Hepatocyte (in vitro differentiated cells): ENCODE data around the gene MUC5AC. TPM values are rescaled to one million over a fixed set of nuclear protein-coding genes. Genes with fewer than 3 reads are reported as not detected.

Source experiments
- DNase-seq: peaks from one replicate; pipeline ENCODE4 v3.0.0-alpha.2; 2016; ENCODE audit warnings: low spot score
- H2AFZ ChIP-seq: fragments of 200-600 bp; sonication (generic); 2 replicates; pipeline ENCODE4 v1.6.0; 2016; ENCODE audit warnings: antibody characterized with exemption, mild to moderate bottlenecking
- H3K27ac ChIP-seq: fragments of 200-600 bp; sonication (generic); 2 replicates; pipeline ENCODE4 v1.5.1; 2016; ENCODE audit warnings: mild to moderate bottlenecking
- H3K27me3 ChIP-seq: fragments of 200-600 bp; sonication (generic); 2 replicates; pipeline ENCODE4 v1.6.1; 2016
- H3K36me3 ChIP-seq: fragments of 200-600 bp; sonication (generic); replicated peaks from 2 replicates; pipeline ENCODE4 v1.5.1; 2016; ENCODE audit warnings: low read depth; ENCODE audit not compliant: insufficient read depth
- H3K4me1 ChIP-seq: fragments of 200-600 bp; sonication (generic); 2 replicates; pipeline ENCODE4 v1.5.1; 2016; ENCODE audit warnings: mild to moderate bottlenecking, moderate library complexity; ENCODE audit not compliant: insufficient read depth
- H3K4me2 ChIP-seq: fragments of 200-600 bp; sonication (generic); 2 replicates; pipeline ENCODE4 v1.6.0; 2016
- H3K4me3 ChIP-seq: fragments of 200-600 bp; sonication (generic); 2 replicates; pipeline ENCODE4 v1.5.1; 2016; ENCODE audit warnings: mild to moderate bottlenecking
- H3K79me2 ChIP-seq: fragments of 200-600 bp; sonication (generic); 2 replicates; pipeline ENCODE4 v1.6.0; 2017; ENCODE audit warnings: mild to moderate bottlenecking
- H3K9me2 ChIP-seq: fragments of 200-600 bp; sonication (generic); replicated peaks from 2 replicates; pipeline ENCODE4 v1.6.0; 2017; ENCODE audit warnings: mild to moderate bottlenecking; ENCODE audit not compliant: insufficient read depth
- H3K9me3 ChIP-seq: fragments of 200-600 bp; sonication (generic); 2 replicates; pipeline ENCODE4 v1.5.1; 2016; ENCODE audit warnings: low read depth, mild to moderate bottlenecking
- H4K20me1 ChIP-seq: fragments of 200-600 bp; sonication (generic); 2 replicates; pipeline ENCODE4 v1.6.0; 2016; ENCODE audit warnings: mild to moderate bottlenecking; ENCODE audit not compliant: insufficient read depth, poor library complexity, severe bottlenecking
- EZH2 ChIP-seq: fragments of 200-600 bp; sonication (generic); IDR thresholded peaks from 2 replicates; pipeline ENCODE4 v1.6.1; 2016; ENCODE audit warnings: antibody characterized with exemption, mild to moderate bottlenecking, borderline replicate concordance
- EZH2phosphoT487 ChIP-seq: fragments of 200-600 bp; sonication (generic); IDR thresholded peaks from one replicate; pipeline ENCODE4 v1.6.1; 2018; ENCODE audit warnings: antibody characterized with exemption, mild to moderate bottlenecking, low read depth, moderate library complexity; ENCODE audit not compliant: unreplicated experiment, severe bottlenecking
- WGBS: methylation state at CpG from one replicate; pipeline ENCODE4 v1.1.6; 2016; ENCODE audit warnings: low lambda C conversion rate; ENCODE audit errors: missing lambda C conversion rate; 5-methylcytosine and 5-hydroxymethylcytosine counted together
- polyA plus RNA-seq: library from polyadenylated mRNA; unstranded; fragments of >200 nt; fragmentation: Nextera tagmentation; extraction: Ambion mirVana; gene quantifications from 2 replicates; pipeline ENCODE4 v1.2.1, GENCODE V29; 2016
- total RNA-seq: library from RNA; depleted of rRNA; stranded (reverse); fragments of >200 nt; gene quantifications from 2 replicates; pipeline ENCODE4 v1.2.3, GENCODE V29; 2014
- TF ChIP-seq, protein P1 (sequence below): fragments of 200-600 bp; sonication (generic); IDR thresholded peaks from 2 replicates; pipeline ENCODE4 v1.5.1; 2016; ENCODE audit warnings: antibody characterized with exemption, mild to moderate bottlenecking; ENCODE audit not compliant: poor library complexity

MUC5AC gene
- total and polyA plus RNA-seq, 2 experiments from 2014 or later, result 0.07 to 0.08 TPM

DNA sequence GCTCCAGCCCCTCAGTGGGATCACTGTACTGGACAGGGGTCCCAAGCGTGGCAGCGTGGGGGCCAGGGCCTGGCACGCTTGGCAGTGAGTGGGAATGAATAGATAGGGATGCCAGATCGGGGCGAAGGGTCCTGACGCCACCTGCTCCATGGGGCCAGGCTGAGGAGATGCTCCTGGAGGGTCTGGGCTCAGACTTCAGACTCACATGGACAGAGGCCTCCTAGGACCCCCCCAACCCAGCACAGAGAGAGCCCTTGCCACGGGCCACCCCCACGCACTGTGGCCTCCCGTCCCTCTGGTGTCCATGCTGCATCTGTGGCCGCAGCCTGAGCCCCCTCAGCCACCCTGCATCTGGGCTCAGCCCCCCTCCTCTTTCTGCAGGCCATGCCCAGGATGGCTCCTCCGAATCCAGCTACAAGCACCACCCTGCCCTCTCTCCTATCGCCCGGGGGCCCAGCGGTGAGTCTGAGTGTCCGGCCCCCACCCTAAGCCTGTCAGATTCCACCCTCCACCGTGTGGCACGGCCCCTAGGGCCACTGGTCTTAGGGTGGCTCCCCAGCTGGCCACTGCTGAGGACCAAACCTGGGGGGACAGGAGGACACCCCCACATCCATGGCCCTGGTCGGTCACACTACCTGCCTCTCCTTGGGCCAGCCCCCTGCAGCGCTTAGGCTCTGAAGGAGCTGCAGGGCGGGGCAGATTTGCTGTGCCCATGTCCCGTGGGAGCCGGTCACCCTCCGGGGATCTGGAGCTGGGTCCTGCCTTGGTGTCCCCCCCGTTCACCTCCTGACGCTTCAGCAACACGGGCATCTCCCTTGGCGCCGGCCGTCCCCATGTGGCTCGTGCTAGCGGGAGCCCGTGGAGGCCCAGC is 2.7 kb downstream of the MUC5AC start:
- no peaks in the 10 kb centered on the region for H3K36me3 ChIP-seq
- H3K4me3 ChIP-seq, result no peak overlapping the region
- no peaks in the 10 kb centered on the region for H3K9me3 ChIP-seq
- H2AFZ ChIP-seq, result no peak overlapping the region
- H3K4me1 ChIP-seq, result no peaks in the 10 kb centered on the region
- no peaks in the 10 kb centered on the region for H3K27me3 ChIP-seq
- H3K4me2 ChIP-seq, result no peak overlapping the region
- no peaks in the 10 kb centered on the region for H4K20me1 ChIP-seq
- DNase-seq, result no peak
- no peaks in the 10 kb centered on the region for H3K9me2 ChIP-seq
- WGBS, result 92% methylated on average over 26 of the region's 32 CpGs
- TF ChIP-seq EZH2phosphoT487 (no peak), EZH2 (no peak)
- TF ChIP-seq, protein P1, sequence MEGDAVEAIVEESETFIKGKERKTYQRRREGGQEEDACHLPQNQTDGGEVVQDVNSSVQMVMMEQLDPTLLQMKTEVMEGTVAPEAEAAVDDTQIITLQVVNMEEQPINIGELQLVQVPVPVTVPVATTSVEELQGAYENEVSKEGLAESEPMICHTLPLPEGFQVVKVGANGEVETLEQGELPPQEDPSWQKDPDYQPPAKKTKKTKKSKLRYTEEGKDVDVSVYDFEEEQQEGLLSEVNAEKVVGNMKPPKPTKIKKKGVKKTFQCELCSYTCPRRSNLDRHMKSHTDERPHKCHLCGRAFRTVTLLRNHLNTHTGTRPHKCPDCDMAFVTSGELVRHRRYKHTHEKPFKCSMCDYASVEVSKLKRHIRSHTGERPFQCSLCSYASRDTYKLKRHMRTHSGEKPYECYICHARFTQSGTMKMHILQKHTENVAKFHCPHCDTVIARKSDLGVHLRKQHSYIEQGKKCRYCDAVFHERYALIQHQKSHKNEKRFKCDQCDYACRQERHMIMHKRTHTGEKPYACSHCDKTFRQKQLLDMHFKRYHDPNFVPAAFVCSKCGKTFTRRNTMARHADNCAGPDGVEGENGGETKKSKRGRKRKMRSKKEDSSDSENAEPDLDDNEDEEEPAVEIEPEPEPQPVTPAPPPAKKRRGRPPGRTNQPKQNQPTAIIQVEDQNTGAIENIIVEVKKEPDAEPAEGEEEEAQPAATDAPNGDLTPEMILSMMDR, result no peak
- no peak overlapping the region for H3K27ac ChIP-seq
- no peaks in the 10 kb centered on the region for H3K79me2 ChIP-seq

DNA sequence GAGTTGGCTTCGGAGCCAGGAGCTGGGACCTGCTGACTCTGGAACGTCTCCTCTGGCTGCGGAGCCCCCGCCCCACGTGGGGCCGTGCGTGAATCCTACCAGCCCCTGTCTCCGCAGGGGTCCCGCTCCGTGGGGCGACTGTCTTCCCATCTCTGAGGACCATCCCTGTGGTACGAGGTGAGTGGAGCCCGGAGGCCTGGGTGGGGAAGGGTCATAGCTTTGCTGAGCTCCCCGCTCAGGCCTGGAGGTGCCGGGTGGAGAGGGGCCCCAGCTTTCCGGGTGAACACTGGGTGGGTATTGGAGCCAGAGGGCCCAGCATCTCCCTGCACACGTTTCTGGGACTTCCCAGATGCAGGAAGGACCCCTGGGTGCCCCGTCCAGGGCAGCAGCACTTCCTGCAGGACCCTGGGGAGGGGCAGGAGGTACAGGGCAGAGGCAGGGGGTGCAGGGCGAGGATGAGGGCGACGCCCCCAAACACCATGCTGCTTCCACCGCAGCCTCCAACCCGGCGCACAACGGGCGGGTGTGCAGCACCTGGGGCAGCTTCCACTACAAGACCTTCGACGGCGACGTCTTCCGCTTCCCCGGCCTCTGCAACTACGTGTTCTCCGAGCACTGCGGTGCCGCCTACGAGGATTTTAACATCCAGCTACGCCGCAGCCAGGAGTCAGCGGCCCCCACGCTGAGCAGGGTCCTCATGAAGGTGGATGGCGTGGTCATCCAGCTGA is 3.8 kb downstream of the MUC5AC start:
- Histone ChIP-seq H3K4me2 (no peak overlapping the region), H3K27me3 (no peaks in the 10 kb centered on the region), H3K4me3 (no peak overlapping the region), H3K9me3 (no peaks in the 10 kb centered on the region), H3K36me3 (no peaks in the 10 kb centered on the region), H3K27ac (no peak overlapping the region), H2AFZ (no peak overlapping the region), H3K79me2 (no peaks in the 10 kb centered on the region), H3K9me2 (no peaks in the 10 kb centered on the region), H4K20me1 (no peaks in the 10 kb centered on the region), H3K4me1 (no peaks in the 10 kb centered on the region)
- WGBS, result 90% methylated on average over 39 of the region's 42 CpGs
- TF ChIP-seq EZH2, result no peak
- TF ChIP-seq EZH2phosphoT487, result no peak
- TF ChIP-seq, protein P1, result no peak
- no peak for DNase-seq

DNA sequence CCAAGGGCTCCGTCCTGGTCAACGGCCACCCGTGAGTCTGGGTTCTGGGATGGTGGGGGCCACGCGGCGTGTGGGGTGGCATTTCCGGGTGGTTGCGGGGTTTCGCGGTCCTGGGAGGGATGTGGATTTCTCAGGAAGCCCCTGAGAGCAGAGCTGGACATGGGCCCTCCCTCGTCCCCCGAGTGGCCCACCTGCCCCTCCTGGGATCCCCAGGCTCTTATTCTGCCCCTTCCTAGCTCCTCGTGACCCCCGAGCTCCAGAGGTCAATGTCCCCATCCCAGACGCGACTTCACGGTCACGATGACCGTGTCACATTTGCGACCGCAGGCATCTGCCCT is 4.4 kb downstream of the MUC5AC start:
- Histone ChIP-seq H3K36me3 (no peaks in the 10 kb centered on the region), H3K79me2 (no peaks in the 10 kb centered on the region), H2AFZ (no peak overlapping the region), H3K27ac (no peak overlapping the region), H3K4me3 (no peak overlapping the region), H3K9me3 (no peaks in the 10 kb centered on the region), H3K4me1 (no peaks in the 10 kb centered on the region), H3K4me2 (no peak overlapping the region), H4K20me1 (no peaks in the 10 kb centered on the region), H3K27me3 (no peaks in the 10 kb centered on the region), H3K9me2 (no peaks in the 10 kb centered on the region)
- no peak for TF ChIP-seq EZH2
- TF ChIP-seq, protein P1, result no peak
- no peak for TF ChIP-seq EZH2phosphoT487
- DNase-seq, result no peak
- 92% methylated on average over 19 of the region's 21 CpGs for WGBS
